RWPE2 (cell line): ENCODE measurements around the gene BBOF1.

Experiments
- ATAC-seq: fragments of 200-7000 bp; cut with Tn5 transposase; 3 replicates; pipeline ENCODE4 v1.9.1; 2021; ENCODE audit warnings: low read depth
- DNase-seq: peaks from one replicate; pipeline ENCODE4 v3.0.0-alpha.2; 2020; ENCODE audit warnings: low spot score
- H3K27ac ChIP-seq: fragments of 450-650 bp; 2 replicates; pipeline ENCODE4 v1.5.1; 2017; ENCODE audit warnings: mild to moderate bottlenecking; ENCODE audit not compliant: poor library complexity, severe bottlenecking
- H3K27me3 ChIP-seq: fragments of 250-450 bp; sonication (Bioruptor Pico); 2 replicates; pipeline ENCODE4 v1.5.1; 2021; ENCODE audit warnings: mild to moderate bottlenecking, moderate library complexity; ENCODE audit not compliant: insufficient read depth, poor library complexity, severe bottlenecking
- H3K36me3 ChIP-seq: fragments of 250-450 bp; sonication (Bioruptor Pico); 2 replicates; pipeline ENCODE4 v1.5.1; 2020; ENCODE audit warnings: low read depth, mild to moderate bottlenecking, moderate library complexity
- H3K4me1 ChIP-seq: fragments of 250-450 bp; sonication (Bioruptor Pico); 2 replicates; pipeline ENCODE4 v1.5.1; 2021; ENCODE audit warnings: mild to moderate bottlenecking, moderate library complexity; ENCODE audit not compliant: insufficient read depth, poor library complexity, severe bottlenecking
- H3K4me3 ChIP-seq: fragments of 250-450 bp; sonication (Bioruptor Pico); 2 replicates; pipeline ENCODE4 v1.5.1; 2021; ENCODE audit warnings: mild to moderate bottlenecking, moderate library complexity; ENCODE audit not compliant: severe bottlenecking
- H3K9me3 ChIP-seq: fragments of 250-450 bp; sonication (Bioruptor Pico); 2 replicates; pipeline ENCODE4 v1.5.1; 2021; ENCODE audit warnings: mild to moderate bottlenecking, moderate library complexity; ENCODE audit not compliant: severe bottlenecking
- TF ChIP-seq, protein P1 (sequence below): fragments of 450-650 bp; IDR thresholded peaks from one replicate; pipeline ENCODE4 v1.5.1; 2017; ENCODE audit warnings: mild to moderate bottlenecking, moderate library complexity; ENCODE audit not compliant: poor library complexity, severe bottlenecking

BBOF1 gene

DNA sequence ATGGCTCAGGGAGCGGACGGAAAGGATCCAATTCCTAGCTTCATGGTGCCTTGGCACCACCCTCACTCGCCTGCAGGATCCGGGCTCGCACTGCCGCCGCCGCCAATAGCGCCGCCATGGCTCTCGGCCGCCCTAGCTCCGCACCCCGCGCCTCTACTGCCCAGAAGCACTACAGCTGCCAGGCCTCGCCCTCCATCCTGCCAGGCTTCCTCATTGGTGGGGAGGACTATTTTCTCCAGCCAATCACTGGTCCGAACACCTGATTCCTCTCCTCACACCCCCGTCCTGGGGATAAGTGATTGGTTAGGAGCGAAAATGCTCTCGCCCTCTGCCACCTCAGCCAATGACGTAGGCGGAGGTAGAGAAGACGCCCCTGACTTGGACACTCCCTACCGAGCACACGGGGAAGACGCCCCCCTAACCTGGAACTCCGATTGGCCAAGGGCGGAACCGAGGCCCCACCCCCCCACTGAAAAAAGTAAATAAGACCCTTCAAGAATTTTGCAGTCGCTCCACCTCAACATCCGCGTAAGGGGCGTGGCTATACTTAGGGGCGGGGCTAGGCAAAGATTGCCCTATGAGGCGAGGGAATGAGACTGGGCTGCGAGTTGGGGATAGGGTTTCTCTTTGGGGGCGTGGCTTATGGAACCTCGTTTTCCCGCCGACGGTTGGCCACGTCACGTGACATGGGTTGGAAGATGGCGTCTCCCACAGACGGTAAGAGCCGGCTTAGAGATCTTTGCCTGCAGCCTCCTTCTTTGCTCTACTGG, 65.3 kb downstream of the BBOF1 start, which contains the start of the genes ALDH6A1 and LIN52:
Gene ALDH6A1 (minus strand): TSS at position 177 of the 770 bp plus-strand sequence. CDS start 59 bp downstream, at position 118.
Gene LIN52 (plus strand): TSS at position 680 of the 770 bp plus-strand sequence. CDS start 19 bp downstream, at position 699.
- Histone ChIP-seq H3K27me3 (no peaks in the 10 kb centered on the region), H3K9me3 (no peaks in the 10 kb centered on the region), H3K4me1 (peaks cover 7% of the 10 kb centered on the region), H3K27ac (peak within 1 kb of the TSS; percentile 31), H3K4me3 (peak within 1 kb of the TSS; percentile 61), H3K36me3 (no peaks in the 10 kb centered on the region)
- DNase-seq: peak; percentile 100
- peak; percentile 95 for ATAC-seq
- TF ChIP-seq, protein P1, sequence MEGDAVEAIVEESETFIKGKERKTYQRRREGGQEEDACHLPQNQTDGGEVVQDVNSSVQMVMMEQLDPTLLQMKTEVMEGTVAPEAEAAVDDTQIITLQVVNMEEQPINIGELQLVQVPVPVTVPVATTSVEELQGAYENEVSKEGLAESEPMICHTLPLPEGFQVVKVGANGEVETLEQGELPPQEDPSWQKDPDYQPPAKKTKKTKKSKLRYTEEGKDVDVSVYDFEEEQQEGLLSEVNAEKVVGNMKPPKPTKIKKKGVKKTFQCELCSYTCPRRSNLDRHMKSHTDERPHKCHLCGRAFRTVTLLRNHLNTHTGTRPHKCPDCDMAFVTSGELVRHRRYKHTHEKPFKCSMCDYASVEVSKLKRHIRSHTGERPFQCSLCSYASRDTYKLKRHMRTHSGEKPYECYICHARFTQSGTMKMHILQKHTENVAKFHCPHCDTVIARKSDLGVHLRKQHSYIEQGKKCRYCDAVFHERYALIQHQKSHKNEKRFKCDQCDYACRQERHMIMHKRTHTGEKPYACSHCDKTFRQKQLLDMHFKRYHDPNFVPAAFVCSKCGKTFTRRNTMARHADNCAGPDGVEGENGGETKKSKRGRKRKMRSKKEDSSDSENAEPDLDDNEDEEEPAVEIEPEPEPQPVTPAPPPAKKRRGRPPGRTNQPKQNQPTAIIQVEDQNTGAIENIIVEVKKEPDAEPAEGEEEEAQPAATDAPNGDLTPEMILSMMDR: no peak

DNA sequence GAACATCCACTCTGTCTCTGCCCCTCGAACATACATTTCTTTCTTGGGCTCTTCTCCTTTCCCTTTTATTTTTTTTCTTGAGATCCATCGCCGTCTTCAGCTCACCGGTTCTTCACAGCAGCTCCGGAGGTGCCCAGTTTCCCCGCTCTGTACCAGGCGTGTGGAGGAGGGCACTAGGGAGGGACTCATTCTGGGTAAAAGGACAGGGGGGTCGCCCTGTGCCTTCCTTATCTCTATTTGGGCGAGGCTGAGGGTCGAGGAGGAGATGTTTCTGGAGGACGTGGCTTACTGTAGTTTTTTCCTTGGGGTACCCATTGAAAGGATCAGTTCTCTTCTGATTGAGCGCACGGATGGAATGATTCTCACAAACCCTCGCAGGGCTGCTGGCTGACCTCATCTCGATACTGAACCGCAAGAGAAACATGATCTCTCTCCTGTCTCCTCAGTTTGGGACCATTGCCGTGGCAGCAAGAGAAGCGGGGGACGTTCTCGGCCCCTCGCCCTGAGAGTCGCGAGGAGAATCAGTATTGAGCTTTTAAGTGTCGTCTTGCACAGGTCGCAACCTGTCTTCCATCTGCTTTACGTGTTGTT, 66.0 kb downstream of the BBOF1 start:
- ATAC-seq (peak; percentile 15), DNase-seq (no peak)
- H3K4me1 ChIP-seq: peaks cover 7% of the 10 kb centered on the region
- no peaks in the 10 kb centered on the region for H3K27me3 ChIP-seq
- TF ChIP-seq, protein P1: no peak
- H3K27ac ChIP-seq: peak overlapping the region; percentile 31
- H3K4me3 ChIP-seq: peak overlapping the region; percentile 61
- no peaks in the 10 kb centered on the region for H3K9me3 ChIP-seq
- no peaks in the 10 kb centered on the region for H3K36me3 ChIP-seq

DNA sequence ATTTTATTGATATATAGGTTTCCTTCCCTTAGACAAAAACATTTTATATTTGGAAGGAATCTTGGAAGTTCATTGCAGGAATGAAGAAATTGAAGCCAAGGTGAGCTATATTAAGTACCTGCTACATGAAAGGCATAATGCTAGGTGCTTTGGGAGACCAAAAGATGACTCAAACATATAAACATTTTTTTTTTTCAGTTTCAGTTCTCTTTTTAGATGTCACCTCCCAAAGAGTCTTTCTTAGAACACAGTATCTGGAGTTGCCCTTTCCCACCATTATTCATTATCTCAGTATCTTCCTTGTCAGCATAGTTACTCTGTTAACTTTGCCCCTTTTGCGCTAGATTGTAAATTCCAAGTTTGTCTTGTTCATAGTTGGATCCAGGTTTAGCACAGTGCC, 66.7 kb downstream of the BBOF1 start:
- no peak overlapping the region for H3K27ac ChIP-seq
- TF ChIP-seq, protein P1: no peak
- peaks cover 7% of the 10 kb centered on the region for H3K4me1 ChIP-seq
- ATAC-seq (no peak), DNase-seq (no peak)
- H3K36me3 ChIP-seq: peaks cover 1% of the 10 kb centered on the region; the same call in 1 of the 2 replicates
- H3K27me3 ChIP-seq: no peaks in the 10 kb centered on the region
- H3K4me3 ChIP-seq: peak overlapping the region; percentile 61
- H3K9me3 ChIP-seq: no peaks in the 10 kb centered on the region

DNA sequence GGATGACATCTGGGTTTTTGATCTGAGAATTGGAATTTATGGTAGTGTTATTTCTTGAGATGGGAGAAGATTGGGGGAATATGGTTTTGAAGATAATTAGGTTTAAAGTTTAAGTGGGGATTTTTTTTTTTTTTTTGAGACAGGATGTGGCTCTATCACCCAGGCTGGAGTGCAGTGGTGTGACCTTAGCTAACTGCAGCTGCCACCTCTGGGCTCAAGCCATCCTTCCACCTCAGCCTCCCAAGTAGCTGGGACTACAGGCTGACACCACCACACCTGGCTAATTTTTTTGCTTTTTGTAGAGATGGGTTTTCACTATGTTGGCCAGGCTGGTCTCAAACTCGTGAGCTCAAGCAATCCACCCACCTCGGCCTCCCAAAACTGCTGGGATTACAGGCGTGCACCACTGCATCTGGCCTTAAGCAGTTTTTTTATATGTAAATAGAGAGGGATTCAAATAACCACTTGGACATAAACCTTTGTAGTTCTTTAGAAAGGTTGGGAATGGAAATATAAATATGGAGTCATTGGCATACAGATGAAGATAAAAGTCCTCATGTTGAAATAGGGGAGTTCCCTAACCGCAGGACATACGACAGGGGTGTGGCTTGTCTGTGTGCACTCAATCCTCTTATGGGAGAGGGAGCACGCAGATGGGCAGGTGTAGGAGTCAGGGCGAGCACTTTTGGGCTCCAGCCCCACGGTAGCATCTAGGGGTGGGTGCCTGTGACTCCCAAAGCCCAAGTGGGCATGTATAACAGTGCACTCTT, 70.3 kb downstream of the BBOF1 start:
- no peak overlapping the region for H3K27ac ChIP-seq
- peaks cover 18% of the 10 kb centered on the region; the same call in 1 of the 2 replicates for H3K36me3 ChIP-seq
- H3K9me3 ChIP-seq: no peaks in the 10 kb centered on the region
- peaks cover 7% of the 10 kb centered on the region for H3K4me1 ChIP-seq
- no peak overlapping the region for H3K4me3 ChIP-seq
- no peaks in the 10 kb centered on the region for H3K27me3 ChIP-seq
- TF ChIP-seq, protein P1: no peak
- ATAC-seq (no peak), DNase-seq (no peak)
